GM18873 (cell line): ENCODE data around the gene ACSF2.
"Not testable (repeated sequence)": the region's sequence is repeated elsewhere in the genome, so short reads cannot be mapped to it uniquely, and the experiment has no call there.

Experiments
- ATAC-seq: cut with Tn5 transposase; IDR thresholded peaks from one replicate; pipeline ENCODE4 v1.9.1; 2021; ENCODE audit warnings: mild to moderate bottlenecking, moderate library complexity, moderate number of reproducible peaks; ENCODE audit not compliant: unreplicated experiment, low FRiP score

Gene ACSF2

DNA sequence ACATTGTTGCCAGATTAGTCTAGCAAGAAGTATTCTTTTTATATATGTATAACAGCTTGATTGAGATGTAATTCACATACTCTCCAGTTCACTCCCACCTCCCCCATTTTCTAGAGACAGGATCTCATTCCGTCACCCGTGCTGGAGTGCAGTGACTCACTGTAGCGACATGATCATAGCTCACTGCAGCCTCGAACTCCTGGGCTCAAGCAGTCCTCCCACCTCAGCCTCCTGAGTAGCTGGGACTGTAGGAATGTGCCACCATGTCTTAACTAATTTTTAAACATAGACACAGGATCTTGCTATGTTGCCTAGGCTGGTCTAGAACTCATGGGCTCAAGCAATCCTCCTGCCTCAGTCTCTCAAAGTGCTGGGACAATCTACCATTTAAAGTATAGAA is 49.3 kb downstream of the ACSF2 start:
- ATAC-seq, result no peak

DNA sequence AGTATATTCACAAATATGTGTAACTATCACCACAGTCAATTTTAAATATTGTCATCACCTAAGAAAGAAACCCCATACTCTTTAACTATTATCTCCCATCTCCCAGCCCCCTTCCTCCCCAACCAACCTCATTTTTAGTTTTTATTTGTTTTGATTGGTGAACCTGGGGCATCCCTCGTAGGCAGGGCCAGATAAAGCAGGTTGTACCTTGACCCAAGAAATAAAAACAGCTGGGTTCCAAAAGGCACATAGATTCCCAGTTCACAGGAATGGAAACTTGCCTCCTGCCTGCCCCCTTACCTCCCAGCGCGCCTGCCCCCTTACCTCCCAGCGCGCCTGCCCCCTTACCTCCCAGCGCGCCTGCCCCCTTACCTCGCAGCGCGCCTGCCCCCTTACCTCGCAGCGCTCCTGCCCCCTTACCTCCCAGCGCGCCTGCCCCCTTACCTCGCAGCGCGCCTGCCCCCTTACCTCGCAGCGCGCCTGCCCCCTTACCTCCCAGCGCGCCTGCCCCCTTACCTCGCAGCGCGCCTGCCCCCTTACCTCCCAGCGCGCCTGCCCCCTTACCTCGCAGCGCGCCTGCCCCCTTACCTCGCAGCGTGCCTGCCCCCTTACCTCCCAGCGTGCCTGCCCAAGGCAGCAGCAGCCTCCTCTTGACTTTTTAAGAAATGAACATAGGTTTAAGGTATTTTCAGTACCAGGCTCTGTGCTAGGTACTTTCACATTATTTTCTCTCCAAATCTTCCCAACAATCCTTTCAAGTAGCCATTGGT is 49.9 kb downstream of the ACSF2 start:
- ATAC-seq, result not testable (repeated sequence)

DNA sequence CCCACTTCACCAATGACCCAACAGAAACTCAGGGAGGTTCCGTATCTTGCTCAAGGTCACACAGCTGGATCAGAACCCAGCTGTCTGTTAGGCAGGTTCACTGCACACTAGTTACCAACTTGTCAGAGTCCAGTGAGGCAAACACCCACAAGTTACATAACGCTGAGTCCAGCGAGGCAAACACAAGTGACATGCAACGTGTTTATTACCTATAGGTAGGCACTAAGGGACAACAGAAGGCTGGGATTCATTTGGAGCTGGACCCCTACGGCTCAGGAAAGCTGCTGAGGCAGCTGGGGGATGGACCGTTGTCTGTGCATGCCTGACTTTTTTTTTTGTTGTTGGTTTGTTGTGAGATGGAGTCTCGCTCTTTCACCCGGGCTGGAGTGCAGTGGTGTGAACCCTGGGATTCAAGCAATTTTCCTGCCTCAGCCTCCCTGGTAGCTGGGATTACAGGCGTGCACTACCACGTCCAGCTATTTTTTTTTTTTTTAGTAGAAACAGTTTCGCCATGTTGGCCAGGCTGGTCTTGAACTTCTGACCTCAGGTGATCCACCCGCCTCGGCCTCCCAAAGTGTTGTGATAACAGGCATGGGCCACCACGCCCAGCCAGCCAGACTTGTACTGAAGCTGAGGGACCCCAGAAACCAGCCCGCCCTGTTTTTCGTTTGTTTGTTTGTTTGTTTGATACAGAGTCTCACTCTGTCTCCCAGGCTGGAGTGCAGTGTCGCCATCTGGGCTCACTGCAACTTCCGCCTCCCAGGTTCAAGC is 50.7 kb downstream of the ACSF2 start:
- ATAC-seq, result no peak

DNA sequence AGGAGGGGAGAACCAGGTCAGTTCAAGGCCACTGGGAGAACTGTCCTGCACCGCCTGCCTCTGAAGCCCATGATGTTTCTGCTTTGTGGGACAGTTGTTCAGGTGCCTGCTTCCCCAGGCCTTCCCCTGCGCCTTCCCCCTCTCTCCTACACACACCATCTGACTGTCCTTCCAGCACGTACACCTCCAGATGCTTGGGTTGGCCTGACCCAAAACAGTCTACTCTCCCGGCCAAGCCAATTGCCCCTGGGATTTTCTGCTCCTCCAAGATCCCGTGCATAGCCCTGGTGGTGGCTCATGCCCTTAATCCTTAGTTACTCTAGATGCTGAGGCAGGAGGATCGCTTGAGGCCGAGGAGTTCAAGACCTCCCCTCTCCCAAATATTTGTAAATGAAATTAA is 52.0 kb downstream of the ACSF2 start:
- no peak for ATAC-seq

DNA sequence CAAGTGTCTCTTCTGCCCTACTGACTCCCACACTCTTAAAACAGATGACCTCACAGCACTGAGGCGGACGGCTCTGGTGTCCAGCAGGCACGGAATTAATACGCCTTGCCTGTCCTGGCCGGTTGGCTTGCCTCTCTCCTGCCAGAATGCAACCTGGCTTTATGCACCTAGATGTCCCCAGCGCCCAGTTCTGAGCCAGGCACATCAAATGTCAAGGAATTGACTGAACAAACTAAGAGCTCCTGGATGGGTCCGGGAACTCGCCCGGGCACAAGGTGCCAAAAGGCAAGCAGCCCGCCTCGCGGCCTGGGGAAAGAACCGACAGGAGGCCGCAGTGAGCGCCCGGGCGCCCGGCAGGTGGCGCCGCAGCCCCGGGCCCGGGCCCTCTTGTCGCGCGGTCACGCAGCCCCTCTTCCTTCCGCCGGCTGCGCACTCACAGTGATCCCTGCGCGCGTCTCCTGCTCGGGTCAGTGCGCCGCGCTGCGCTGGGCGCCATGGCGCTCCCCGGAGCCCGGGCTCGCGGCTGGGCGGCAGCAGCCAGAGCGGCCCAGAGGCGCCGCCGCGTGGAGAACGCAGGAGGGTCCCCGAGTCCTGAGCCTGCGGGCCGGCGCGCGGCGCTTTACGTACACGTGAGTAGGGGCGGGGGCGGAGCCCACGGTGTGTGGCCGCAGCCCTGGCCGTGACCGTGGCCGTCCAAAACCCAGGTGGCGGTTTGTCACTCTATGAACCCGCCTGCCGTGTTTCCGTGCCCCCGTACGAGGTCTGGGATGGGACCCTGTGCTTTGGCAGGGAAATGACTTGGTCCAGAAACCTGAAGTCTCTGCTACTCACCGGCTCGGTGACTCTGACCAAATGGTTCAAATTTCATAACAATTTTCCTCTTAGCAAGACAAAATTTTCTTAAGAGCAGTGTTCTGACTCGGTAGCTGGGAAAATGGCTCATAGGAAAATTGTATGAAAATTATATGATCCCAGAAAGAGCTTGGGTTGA is 52.7 kb downstream of the ACSF2 start, which contains the start of gene RSAD1:
Gene RSAD1, plus strand, starts transcription at position 470 of the 991 bp plus-strand sequence. Its CDS starts 25 bp downstream, at position 495.
- ATAC-seq, result peak; percentile 67

DNA sequence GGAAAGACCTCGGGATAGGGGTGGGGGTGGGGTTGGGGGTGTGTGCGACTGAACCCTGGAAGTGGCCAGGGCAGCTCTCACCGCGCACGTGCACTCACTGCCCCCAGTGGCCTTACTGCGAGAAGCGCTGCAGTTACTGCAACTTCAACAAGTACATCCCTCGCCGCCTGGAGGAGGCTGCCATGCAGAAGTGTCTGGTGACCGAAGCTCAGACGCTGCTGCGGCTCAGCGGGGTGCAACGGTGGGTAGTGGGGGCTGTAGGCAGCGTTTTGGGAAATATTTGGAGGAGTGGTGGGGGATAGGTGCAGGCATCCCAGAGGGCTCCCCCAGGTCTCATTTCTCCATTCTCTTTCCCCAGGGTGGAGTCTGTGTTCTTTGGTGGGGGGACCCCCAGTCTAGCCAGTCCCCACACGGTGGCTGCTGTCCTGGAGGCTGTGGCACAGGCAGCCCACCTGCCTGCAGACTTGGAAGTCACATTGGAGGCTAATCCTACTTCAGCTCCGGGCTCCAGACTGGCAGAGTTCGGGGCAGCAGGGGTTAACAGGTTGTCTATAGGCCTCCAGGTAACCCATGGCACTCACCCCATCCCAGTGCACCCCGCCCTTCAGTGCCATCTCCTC is 53.6 kb downstream of the ACSF2 start:
- no peak for ATAC-seq

DNA sequence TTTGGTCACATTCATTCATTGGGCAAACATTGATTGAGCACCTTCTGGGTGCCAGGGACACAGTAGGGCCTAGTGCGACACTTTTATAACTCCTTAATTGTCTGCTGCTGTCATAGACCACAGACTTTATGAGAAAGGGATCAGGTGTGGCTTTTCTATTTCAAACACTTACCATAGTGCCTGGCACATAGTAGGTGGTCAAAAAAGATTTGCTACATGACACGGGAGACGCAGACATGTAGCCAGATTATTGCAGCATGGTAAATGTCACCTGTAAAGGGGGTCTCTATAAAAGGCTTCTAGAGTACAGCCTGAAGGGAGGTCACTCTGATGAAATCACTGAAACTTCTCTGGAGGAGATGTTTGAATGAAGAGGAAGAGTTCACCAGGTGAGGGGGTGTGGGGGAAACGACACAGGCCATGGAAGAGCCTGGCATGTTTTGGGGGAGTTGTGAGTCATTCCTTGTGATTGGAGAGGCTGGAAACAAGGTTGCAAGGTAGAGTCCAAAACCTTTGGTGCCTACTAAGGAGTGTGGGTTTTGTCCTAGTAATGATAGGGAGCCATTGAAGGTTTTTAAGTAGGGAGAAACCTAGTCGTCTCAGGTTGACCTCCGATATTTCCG is 54.2 kb downstream of the ACSF2 start:
- ATAC-seq, result no peak

DNA sequence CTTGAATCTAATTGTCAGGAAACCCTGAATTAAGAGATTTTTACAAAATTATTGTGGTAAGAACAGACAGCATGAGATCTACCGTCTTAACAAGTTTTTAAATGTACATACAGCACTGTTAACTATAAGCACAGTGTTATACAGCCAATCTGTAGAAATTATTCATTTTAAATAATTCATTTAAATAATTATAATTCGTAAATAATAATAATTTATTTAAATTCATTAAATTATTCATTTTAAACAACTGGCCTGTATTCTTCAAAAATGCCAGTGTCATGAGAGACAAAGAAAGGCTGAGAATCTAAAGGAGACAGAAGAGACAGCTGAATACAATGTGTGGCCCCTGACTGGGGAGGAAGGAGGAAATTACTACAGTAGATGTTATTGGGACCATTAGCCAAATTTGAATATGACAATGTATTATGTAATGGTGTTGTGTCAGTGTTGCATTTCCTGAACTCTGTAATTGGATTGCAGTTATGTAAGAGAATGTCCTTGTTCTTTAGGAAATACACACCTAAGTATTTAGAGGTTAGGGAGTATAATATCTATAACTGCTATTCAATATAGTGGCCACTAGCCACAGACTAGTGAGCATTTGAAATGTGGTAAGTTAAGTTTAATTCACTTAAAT is 55.0 kb downstream of the ACSF2 start:
- ATAC-seq, result no peak

DNA sequence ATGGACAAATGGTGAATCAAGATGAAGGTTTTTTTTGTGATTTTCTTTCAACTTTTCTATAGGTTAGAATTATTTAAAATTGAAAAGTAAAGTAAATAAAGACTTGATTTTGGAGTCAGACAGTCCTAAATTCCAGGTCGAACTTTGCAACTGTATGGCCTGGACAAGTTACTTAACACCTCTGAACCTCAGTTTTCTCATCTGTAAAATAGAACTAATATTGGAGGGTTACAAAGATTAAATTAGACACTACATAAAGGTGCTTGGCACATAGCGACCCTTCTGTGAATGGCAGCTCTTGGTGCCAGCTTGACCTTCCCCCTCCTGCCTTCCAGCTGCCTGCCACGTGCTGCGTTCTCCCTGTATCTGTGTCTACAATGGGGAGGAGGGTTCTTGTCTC is 55.6 kb downstream of the ACSF2 start:
- ATAC-seq, result no peak

DNA sequence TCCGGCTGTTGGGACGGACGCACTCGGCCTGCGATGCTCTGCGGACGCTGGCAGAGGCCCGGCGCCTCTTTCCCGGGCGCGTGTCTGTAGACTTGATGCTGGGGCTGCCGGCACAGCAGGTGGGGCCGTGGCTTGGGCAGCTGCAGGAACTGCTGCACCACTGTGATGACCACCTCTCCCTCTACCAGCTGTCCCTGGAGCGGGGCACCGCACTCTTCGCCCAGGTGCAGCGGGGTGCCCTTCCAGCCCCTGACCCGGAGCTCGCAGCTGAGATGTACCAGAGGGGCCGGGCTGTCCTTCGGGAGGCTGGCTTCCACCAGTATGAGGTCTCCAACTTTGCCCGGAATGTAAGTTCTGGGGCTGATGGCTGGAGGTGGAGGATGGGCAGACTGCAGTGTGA is 56.1 kb downstream of the ACSF2 start:
- no peak for ATAC-seq

DNA sequence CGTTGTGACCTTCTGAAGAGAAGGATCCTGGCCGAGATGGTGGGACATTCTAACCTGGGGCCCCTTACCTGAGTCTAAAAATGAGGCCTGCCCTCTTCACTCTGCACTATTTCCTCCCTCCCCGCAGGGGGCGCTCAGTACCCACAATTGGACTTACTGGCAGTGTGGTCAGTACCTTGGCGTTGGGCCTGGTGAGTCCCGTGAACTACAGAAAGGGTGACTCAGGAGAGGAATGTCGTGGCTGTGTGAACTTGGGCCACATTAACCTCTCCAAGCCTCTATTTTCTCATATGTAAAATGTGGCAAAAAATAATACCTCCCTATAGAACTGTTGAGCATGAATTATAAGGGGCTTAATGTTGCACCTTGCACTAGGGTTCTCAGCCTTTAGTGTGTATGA is 56.5 kb downstream of the ACSF2 start:
- no peak for ATAC-seq

DNA sequence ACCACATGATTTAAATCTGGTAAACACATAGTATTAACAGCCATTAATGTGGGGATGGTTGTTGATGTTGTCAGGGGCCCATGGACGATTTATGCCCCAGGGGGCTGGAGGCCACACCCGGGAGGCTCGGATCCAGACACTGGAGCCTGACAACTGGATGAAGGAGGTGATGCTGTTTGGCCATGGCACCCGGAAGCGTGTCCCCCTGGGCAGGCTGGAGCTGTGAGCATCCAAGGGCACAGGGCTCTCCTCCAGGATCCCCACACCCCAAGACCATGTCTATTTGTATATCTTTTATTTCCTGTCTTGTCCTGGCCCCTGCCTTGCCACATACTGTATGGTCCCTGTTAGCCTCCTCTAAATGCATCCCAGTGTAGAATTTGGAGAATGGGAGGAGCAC is 57.2 kb downstream of the ACSF2 start:
- no peak for ATAC-seq

DNA sequence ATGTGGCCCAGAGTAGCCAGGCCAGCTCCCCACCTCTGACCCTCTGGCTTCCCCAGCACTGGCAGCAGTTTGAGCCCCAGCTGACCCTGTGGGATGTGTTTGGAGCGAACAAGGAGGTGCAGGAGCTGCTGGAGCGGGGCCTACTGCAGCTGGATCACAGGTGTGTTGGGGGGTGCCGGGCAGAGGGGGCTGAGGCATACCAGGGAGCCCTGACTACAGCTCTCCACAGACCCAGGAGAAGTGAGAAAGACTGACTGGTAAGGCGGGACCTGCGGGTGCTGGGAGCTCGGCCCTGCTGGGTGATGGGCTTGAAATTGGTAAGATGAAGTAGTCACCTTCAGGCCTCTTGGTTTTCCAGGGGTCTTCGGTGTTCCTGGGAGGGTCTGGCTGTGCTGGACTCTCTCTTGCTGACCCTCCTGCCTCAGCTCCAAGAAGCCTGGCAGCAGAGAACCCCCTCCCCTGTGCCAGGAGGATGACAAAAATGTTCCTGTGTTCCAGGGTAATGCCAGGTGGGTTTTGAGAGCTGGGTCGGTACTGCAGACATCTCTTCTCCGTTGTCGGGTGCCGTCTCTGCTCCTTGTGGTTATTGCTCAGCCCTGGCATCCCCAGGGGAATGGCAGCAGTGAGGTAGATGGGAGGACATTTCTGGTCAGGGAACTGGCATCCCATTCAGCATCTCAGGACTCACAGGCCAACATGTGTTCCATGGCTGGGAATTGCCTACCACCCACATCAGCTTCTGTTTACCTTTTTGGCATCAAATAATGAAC is 58.6 kb downstream of the ACSF2 start:
- ATAC-seq, result no peak

DNA sequence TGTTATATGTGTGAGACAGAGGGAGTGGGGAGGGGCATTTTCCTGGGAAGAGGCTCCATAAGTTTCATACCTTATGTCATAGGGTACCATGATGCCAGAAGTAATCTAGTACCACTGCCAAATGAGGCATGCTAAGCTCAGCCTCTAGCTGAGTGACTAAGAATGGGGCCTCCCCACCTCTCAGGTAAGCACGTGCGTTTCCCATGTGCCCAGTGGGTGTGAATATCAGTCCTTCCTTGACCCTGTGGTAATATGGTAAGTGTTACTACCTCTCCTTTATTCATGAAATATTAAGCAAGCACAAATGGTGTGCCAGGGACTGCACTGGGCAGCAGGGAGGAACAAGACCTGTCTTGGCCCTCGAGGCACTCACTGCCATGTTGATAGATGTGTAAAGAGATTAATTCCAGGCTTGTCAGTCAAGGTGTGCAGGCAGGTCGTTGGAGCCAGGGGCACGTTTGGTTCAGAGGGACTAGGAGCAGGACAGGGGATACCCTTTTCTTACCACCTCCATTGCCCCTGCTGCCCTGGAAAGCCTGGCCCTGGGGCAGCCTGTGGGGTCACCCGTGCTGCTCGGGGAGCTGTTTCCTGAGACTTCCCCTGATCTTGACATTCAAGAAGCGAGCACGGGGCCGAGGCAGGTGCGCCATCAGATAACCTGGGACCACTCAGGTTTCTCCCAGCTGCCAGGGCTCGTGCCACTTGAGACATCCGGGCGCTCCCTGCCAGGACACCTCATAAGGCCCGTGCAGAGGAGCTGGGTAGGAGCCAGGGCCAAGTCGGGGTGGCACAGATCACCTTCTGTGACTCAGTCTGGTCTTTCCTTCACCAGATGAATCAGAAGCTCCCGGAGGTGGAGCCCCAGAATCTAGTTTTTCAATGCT is 61.4 kb downstream of the ACSF2 start:
- ATAC-seq, result no peak

DNA sequence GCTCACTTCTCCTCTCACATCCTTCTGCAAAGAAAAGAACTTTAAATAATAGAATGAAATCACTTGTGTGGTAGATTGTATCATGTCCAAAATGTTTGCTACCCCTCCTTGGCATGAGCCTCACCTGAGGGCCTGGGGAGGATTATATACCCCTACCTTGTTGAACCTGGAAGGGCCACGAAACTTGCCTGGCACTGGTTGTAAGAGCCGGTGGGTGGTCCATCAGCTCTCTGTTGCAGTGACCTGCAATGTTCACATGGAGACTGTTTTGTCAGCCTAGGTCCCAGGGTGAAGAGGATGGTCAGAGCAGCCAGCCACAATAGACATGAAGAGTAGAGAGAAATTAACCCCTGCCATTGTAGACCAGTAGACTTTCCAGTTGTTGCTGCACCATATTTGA is 62.9 kb downstream of the ACSF2 start:
- ATAC-seq, result no peak

DNA sequence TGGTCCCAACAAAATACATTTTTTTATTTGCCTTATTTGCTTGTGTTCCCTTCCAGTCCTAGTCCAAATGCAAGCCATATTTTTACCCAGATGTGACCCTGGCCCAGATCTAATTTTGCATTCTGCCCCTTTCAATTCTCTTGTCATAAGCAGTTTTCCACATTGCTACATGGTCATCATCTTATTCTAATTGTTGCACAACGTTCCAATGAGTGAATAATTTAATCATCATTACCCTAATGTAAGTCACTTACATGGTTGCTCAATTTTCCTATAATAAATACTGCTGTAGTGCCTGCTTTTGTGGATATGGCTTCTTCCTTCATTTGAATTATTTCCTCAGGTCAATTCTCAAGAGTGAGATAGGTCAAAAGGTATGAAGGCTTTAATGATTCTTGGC is 65.5 kb downstream of the ACSF2 start:
- ATAC-seq, result no peak

DNA sequence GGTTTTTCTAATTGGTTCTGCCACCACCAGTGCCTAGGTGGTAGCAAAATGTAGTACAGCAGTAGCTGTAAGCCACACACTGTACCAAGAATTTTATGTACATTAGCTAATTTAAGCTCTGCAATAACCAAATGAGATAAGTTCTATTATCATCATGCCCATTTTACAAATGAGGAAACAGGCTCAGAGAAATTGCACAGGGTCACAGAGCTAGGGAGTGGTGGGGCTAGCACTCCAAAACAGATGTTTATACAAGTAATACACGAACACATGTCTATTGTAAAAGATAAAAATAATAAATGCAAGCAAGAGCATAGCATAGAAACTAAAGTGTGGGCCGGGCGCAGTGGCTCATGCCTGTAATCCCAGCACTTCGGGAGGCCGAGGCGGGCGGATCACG is 66.2 kb downstream of the ACSF2 start:
- ATAC-seq, result no peak

DNA sequence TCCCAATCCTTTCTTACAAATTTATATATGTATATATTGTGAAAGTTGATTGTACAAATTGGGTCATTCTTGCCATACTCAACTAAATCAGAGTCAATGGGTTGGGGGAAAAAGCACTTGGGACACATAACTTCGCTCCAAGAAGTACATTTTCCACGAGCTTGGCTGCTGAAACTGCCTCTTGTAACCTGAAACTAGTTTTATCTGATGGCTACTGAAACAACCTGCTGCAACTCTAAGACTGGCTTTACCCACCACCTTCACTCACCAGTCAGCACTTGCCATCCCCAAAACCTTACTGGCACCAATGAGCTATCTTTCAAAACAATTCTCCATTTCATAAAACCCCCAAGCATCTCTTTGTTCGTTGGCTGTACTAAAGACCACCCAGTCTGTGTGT is 67.7 kb downstream of the ACSF2 start:
- no peak for ATAC-seq
